IPS DF 4.7 (cell line): ENCODE results near the gene CCT8L2.
"Not testable (repeated sequence)": the region's sequence is repeated elsewhere in the genome, so short reads cannot be mapped to it uniquely, and the experiment has no call there.

ENCODE experiments used
- DNase-seq: peaks from one replicate; pipeline ENCODE4 v3.0.0-alpha.2; 2013; ENCODE audit warnings: low spot score; ENCODE audit errors: extremely low read depth

Gene CCT8L2

DNA sequence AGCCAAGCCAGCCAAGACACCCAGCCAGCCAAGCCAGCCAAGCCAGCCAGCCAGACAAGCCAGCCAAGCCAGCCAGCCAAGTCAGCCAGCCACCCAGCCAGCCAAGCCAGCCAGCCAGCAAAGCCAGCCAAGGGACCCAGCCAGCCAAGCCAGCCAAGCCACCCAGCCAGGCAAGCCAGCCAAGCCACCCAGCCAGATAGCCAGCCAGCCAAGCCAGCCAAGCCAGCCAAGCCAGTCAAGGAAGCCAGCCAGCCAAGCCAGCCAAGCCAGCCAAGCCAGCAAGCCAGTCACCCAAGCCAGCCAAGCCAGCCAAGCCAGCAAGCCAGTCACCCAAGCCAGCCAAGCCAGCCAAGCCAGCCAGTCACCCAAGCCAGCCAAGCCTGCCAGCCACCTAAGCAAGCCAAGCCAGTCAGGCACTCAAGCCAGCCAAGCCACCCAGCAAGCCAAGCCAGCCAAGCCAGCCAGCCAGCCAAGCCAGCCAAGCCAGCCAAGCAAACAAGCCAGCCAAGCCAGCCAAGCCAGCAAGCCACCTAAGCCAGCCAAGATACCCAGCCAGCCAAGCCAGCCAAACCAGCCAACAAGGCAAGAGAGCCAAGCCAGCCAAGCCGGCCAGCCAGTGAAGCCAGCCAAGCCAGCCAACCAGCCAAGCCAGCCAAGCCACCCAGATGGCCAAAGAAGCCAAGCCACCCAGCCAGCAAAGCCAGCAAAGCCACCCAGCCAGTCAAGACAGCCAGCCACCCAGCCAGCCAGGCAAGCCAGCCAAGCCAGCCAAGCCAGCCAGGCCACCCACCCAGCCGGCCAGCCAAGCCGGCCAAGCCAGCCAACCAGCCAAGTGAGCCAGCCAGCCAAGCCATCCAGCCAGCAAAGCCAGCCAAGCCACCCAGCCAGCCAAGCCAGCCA, 33.3 kb downstream of the CCT8L2 start:
- no peak for DNase-seq

DNA sequence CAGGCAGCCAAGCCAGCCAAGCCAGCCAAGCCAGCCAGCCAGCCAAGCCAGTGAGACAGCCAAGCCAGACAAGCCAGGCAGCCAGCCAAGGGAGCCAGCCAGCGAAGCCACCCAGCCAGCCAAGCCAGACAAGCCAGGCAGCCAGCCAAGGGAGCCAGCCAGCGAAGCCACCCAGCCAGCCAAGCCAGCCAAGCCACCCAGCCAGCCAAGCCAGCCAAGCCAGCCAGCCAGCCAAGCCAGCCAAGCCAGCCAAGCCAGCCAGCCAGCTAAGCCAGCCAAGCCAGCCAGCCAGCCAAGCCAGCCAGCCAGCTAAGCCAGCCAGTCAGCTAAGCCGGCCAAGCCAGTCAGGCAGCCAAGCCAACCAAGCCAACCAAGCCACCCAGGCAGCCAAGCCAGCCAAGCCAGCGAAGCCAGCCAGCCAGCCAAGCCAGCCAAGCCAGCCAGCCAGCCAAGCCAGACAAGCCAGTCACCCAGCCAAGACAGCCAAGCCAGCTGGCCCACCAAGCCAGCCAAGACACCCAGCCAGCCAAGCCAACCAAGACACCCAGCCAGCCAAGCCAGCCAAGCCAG, 34.1 kb downstream of the CCT8L2 start:
- not testable (repeated sequence) for DNase-seq

GRCh38 chr22:16557511-16557910, 35.1 kb downstream of the CCT8L2 start:
- not testable (repeated sequence) for DNase-seq

- DNase-seq, result not testable (repeated sequence)
Observed at GRCh38 chr22:16555077-16555994, 37.3 kb downstream of the CCT8L2 start.

DNA sequence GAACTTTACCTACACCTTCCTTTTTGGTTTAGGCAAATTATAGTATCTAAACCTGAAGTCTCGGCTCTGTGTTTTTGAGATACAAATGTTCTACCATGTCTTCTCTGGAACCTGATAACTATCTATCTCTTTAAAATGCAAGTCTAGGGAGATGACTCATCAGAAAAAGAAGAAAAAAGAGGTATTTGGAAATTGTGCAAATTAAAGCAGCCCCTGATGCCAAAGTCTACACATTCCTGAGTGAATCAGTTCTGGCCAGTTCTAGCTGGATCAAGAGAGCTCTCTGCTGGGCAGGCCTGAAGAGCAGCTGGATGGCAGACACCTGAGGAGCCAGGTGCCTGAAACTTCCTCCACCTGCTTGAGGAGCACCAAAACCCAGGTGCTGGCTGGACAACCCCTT, 49.3 kb downstream of the CCT8L2 start:
- not testable (repeated sequence) for DNase-seq
